ENCODE measurements around the gene FBLN1. TPM values are rescaled to one million over a fixed set of nuclear protein-coding genes. Genes with fewer than 3 reads are reported as not detected.
"Not testable (repeated sequence)": the region's sequence is repeated elsewhere in the genome, so short reads cannot be mapped to it uniquely, and the experiment has no call there.

The FBLN1 gene
- total and polyA plus RNA-seq, 9 of the 15 experiments (the other 6 are each of a cell fraction or from before 2014, with no cell fraction given) = 0.66 TPM; not detected in 8

DNA sequence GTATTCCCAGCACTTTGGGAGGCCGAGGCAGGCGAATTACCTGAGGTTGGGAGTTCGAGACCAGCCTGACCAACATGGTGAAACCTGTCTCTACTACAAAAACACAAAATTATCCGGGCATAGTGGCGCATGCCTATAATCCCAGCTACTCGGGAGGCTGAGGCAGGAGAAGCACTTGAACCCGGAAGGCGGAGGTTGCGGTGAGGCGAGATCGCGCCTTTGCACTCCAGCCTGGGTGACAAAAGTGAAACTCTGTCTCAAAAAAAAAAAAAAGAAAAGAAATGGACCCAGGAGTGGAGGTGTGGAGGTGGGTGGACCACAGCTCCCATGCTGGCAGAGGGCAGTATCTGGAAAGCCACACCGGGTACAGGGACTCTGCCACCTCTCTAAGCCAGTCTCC is 7.1 kb upstream of the FBLN1 start:
- H3K9me3 ChIP-seq (replicated peaks; ENCODE audit: control insufficient read depth, insufficient read depth, low read depth, low read length); DNase-seq (ENCODE audit: extremely low read depth in 1 of 4, low spot score in 3 of 4); H2AFZ ChIP-seq (ENCODE audit: low read depth, low read length); FAIRE-seq; H3K9ac ChIP-seq (ENCODE audit: insufficient read depth in 1 of 2, low read depth in 2 of 2, low read length in 2 of 2); ATAC-seq; POLR2A ChIA-PET; H3K27ac ChIP-seq (ENCODE audit: extremely low read depth, low read depth, low read length); H3K4me1 ChIP-seq (replicated peaks in 1 of 2; ENCODE audit: control insufficient read depth in 2 of 2, insufficient read depth in 2 of 2, low read length in 2 of 2); intact Hi-C loops (cut with micrococcal nuclease); H3K79me2 ChIP-seq (ENCODE audit: control insufficient read depth, insufficient read depth, low read length); CTCF ChIA-PET (ENCODE audit: low intra/inter-chr PET ratio); BruUV-seq (replicated peaks); H3K4me3 ChIP-seq; H3K4me2 ChIP-seq (ENCODE audit: insufficient read depth, low read length); H3K36me3 ChIP-seq (ENCODE audit: control insufficient read depth, insufficient read depth, low read length); in situ Hi-C loops (cut with MboI); H4K20me1 ChIP-seq (replicated peaks; ENCODE audit: control insufficient read depth, insufficient read depth, low read length); H3K9me1 ChIP-seq (ENCODE audit: control insufficient read depth, insufficient read depth, low read length): not testable (repeated sequence)
- H3K27me3 ChIP-seq (ENCODE audit: control insufficient read depth in 2 of 2, insufficient read depth in 2 of 2, low read length in 2 of 2) = peaks cover 2 to 30% of the 10 kb centered on the region in 2 experiments; a peak in 3 of 5 replicates
- WGBS (ENCODE audit: insufficient coverage, low coverage, missing lambda C conversion rate) = 18% methylated on average over 11 of the region's 13 CpGs

DNA sequence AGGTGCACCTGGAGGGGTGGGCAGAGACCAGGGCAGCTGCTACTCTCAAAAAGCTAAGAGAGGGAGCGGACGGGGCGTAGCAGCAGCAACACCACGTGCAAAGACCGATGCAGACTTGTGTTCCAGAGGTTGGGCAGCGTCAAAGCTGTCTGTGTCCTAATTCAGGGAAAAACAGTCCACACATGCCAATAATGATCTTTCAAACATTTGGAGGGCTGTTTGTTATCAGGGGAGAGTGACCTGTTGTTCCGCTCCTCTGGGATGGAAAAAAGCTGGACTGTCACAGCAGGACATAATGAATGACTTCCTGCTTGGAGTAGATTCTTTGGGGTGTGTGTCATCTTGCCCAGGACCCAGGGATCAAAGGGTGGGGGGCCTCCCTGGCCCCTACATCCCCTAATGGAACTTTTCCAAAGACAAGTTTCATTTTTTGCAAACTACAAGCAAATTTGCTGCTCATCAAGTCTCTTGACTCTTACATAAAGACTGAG is 6.2 kb upstream of the FBLN1 start:
- no peaks in the 10 kb centered on the region for H3K4me1 ChIP-seq (replicated peaks in 1 of 2; ENCODE audit: control insufficient read depth in 2 of 2, insufficient read depth in 2 of 2, low read length in 2 of 2)
- ChIA-PET CTCF (ENCODE audit: low intra/inter-chr PET ratio) (no interaction called here), POLR2A (no interaction called here)
- H3K4me3 ChIP-seq = no peak overlapping the region
- no peak overlapping the region for H3K4me2 ChIP-seq (ENCODE audit: insufficient read depth, low read length)
- WGBS (ENCODE audit: insufficient coverage, low coverage, missing lambda C conversion rate) = 0% methylated on average over 7 of the region's 7 CpGs
- H3K36me3 ChIP-seq (ENCODE audit: control insufficient read depth, insufficient read depth, low read length) = no peaks in the 10 kb centered on the region
- in situ Hi-C loops (cut with MboI) = no loop called here
- ATAC-seq = no peak
- H3K9me3 ChIP-seq (replicated peaks; ENCODE audit: control insufficient read depth, insufficient read depth, low read depth, low read length) = no peaks in the 10 kb centered on the region
- intact Hi-C loops (cut with micrococcal nuclease) = no loop called here
- no peaks in the 10 kb centered on the region for H3K9me1 ChIP-seq (ENCODE audit: control insufficient read depth, insufficient read depth, low read length)
- H3K79me2 ChIP-seq (ENCODE audit: control insufficient read depth, insufficient read depth, low read length) = no peaks in the 10 kb centered on the region
- no peak overlapping the region for H3K27ac ChIP-seq (ENCODE audit: extremely low read depth, low read depth, low read length)
- FAIRE-seq = no peak
- DNase-seq (ENCODE audit: extremely low read depth in 1 of 4, low spot score in 3 of 4) = no peak
- no TSS peak for BruUV-seq (replicated peaks)
- no peak overlapping the region for H2AFZ ChIP-seq (ENCODE audit: low read depth, low read length)
- H4K20me1 ChIP-seq (replicated peaks; ENCODE audit: control insufficient read depth, insufficient read depth, low read length) = no peaks in the 10 kb centered on the region
- no peak overlapping the region for H3K9ac ChIP-seq (ENCODE audit: insufficient read depth in 1 of 2, low read depth in 2 of 2, low read length in 2 of 2)
- H3K27me3 ChIP-seq (ENCODE audit: control insufficient read depth in 2 of 2, insufficient read depth in 2 of 2, low read length in 2 of 2) = peaks cover 2 to 31% of the 10 kb centered on the region in 2 experiments; a peak in 3 of 5 replicates
- TF ChIP-seq ZNF75A (CRISPR knock-in tag; IDR thresholded peaks at IDR 0.05) (no peak), NFYB (IDR thresholded peaks at IDR 0.05; ENCODE audit: extremely low read depth, insufficient read length) (no peak), TBP (optimal IDR thresholded peaks at IDR 0.05; ENCODE audit: low read depth, low read length) (no peak), HSF4 (CRISPR knock-in tag; IDR thresholded peaks at IDR 0.05; ENCODE audit: borderline replicate concordance) (no peak), PCBP2 (IDR thresholded peaks at IDR 0.05; ENCODE audit: low read depth, low read length, poor library complexity, severe bottlenecking) (no peak), TEAD1 (CRISPR knock-in tag; IDR thresholded peaks at IDR 0.05) (no peak), ZKSCAN3 (CRISPR knock-in tag; IDR thresholded peaks at IDR 0.05) (no peak), KAT8 (IDR thresholded peaks at IDR 0.05; ENCODE audit: low read depth) (no peak), HNRNPUL1 (IDR thresholded peaks at IDR 0.05; ENCODE audit: low read length) (no peak), ADNP (tag; IDR thresholded peaks at IDR 0.05) (no peak), CBX2 (IDR thresholded peaks at IDR 0.05; ENCODE audit: insufficient read depth, low read length, poor library complexity, severe bottlenecking) (no peak), ZNF436 (CRISPR knock-in tag; IDR thresholded peaks at IDR 0.05) (no peak), CREM (IDR thresholded peaks at IDR 0.05; ENCODE audit: low read depth) (no peak)
- TF ChIP-seq, protein P1, sequence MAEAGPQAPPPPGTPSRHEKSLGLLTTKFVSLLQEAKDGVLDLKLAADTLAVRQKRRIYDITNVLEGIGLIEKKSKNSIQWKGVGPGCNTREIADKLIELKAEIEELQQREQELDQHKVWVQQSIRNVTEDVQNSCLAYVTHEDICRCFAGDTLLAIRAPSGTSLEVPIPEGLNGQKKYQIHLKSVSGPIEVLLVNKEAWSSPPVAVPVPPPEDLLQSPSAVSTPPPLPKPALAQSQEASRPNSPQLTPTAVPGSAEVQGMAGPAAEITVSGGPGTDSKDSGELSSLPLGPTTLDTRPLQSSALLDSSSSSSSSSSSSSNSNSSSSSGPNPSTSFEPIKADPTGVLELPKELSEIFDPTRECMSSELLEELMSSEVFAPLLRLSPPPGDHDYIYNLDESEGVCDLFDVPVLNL (CRISPR knock-in tag; IDR thresholded peaks at IDR 0.05; ENCODE audit: low read depth) = no peak
- TF ChIP-seq, protein P2, sequence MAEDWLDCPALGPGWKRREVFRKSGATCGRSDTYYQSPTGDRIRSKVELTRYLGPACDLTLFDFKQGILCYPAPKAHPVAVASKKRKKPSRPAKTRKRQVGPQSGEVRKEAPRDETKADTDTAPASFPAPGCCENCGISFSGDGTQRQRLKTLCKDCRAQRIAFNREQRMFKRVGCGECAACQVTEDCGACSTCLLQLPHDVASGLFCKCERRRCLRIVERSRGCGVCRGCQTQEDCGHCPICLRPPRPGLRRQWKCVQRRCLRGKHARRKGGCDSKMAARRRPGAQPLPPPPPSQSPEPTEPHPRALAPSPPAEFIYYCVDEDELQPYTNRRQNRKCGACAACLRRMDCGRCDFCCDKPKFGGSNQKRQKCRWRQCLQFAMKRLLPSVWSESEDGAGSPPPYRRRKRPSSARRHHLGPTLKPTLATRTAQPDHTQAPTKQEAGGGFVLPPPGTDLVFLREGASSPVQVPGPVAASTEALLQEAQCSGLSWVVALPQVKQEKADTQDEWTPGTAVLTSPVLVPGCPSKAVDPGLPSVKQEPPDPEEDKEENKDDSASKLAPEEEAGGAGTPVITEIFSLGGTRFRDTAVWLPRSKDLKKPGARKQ (CRISPR knock-in tag; IDR thresholded peaks at IDR 0.05) = no peak

Measured in K562 (cell line).